Activated CD4-positive, alpha-beta T cell treated with anti-CD3 and anti-CD28 coated beads, Interleukin-2, amount 50 U/mL, for 48 hours (primary cell): ENCODE data around the gene PBXIP1.
"Not testable (repeated sequence)": the region's sequence is repeated elsewhere in the genome, so short reads cannot be mapped to it uniquely, and the experiment has no call there.

Experiments used
- DNase-seq, 2 experiments: peaks; one replicate each; pipeline ENCODE4 v3.0.0-alpha.2; 2020

Gene PBXIP1

GRCh38 chr1:154994591-154994990 lies 38.7 kb upstream of the PBXIP1 start:
- no peak for DNase-seq

- DNase-seq = no peak
Measured at GRCh38 chr1:154994269-154994587, 38.3 kb upstream of the PBXIP1 start.

GRCh38 chr1:154993572-154994268 lies 37.8 kb upstream of the PBXIP1 start, which contains the start of gene LENEP:
TSS of gene LENEP (plus strand) at chr1:154993586. CDS start at chr1:154993608, 22 bp downstream.
- DNase-seq = no peak

- DNase-seq = peak in 1 of 2 experiments; percentile 15
Measured at GRCh38 chr1:154992721-154993571, 37.0 kb upstream of the PBXIP1 start.

GRCh38 chr1:154990276-154990675 lies 34.4 kb upstream of the PBXIP1 start:
- no peak for DNase-seq

- no peak for DNase-seq
Measured at GRCh38 chr1:154989195-154989860, 33.4 kb upstream of the PBXIP1 start.

- no peak for DNase-seq
Measured at GRCh38 chr1:154988058-154988954, 32.4 kb upstream of the PBXIP1 start.

GRCh38 chr1:154987326-154987725 lies 31.4 kb upstream of the PBXIP1 start:
- DNase-seq = no peak

GRCh38 chr1:154986736-154987135 lies 30.8 kb upstream of the PBXIP1 start:
- not testable (repeated sequence) for DNase-seq

GRCh38 chr1:154983776-154984466 lies 28.0 kb upstream of the PBXIP1 start:
- DNase-seq = peak in 1 of 2 experiments; percentile 25

GRCh38 chr1:154982897-154983648 lies 27.2 kb upstream of the PBXIP1 start, which contains the start of gene FLAD1:
TSS of gene FLAD1 (plus strand) at chr1:154983344. CDS start at chr1:154983695, 351 bp downstream.
- peak; percentile 96 to 97 for DNase-seq

GRCh38 chr1:154982341-154982740 lies 26.4 kb upstream of the PBXIP1 start:
- DNase-seq = no peak

GRCh38 chr1:154978360-154978759 lies 22.5 kb upstream of the PBXIP1 start:
- no peak for DNase-seq

- not testable (repeated sequence) for DNase-seq
Measured at GRCh38 chr1:154977762-154978161, 21.9 kb upstream of the PBXIP1 start.

- DNase-seq = peak; percentile 70 to 78
Measured at GRCh38 chr1:154975409-154976059, 19.6 kb upstream of the PBXIP1 start.

GRCh38 chr1:154974808-154975408 lies 19.0 kb upstream of the PBXIP1 start:
- DNase-seq = peak; percentile 95 to 96

- DNase-seq = peak; percentile 95 to 97
Measured at GRCh38 chr1:154974102-154974807, 18.4 kb upstream of the PBXIP1 start, which contains the start of gene CKS1B. TSS of gene CKS1B (plus strand) at chr1:154974681. CDS start at chr1:154974746, 65 bp downstream.

GRCh38 chr1:154973344-154974101 lies 17.6 kb upstream of the PBXIP1 start:
- peak; percentile 99 for DNase-seq
